HepG2 (cell line): ENCODE measurements around the gene TMEM129. TPM values are rescaled to one million over a fixed set of nuclear protein-coding genes. Genes with fewer than 3 reads are reported as not detected.

ENCODE experiments used
- ATAC-seq: fragments of 200-7000 bp; cut with Tn5 transposase; 3 replicates; pipeline ENCODE4 v1.9.1; 2020; ENCODE audit warnings: mild to moderate bottlenecking, moderate library complexity
- BruUV-seq: library from RNA; stranded (reverse); fragments of 400-500 nt; replicated peaks from 2 replicates; lab custom pipeline; 2021; lab: Mats Ljungman, UMichigan
- CTCF ChIA-PET: fragments of 300-600 bp; formaldehyde crosslinking; extraction: SDS; loops from one replicate; lab custom pipeline; 2021; ENCODE audit warnings: low total read pairs, inconsistent platforms, low intra/inter-chr PET ratio; lab: Yijun Ruan, JAX
- POLR2A ChIA-PET: fragments of 350-600 bp; sonication (Branson Sonifier 250); formaldehyde crosslinking; loops from one replicate; lab custom pipeline; 2020; ENCODE audit warnings: antibody characterized with exemption, inconsistent platforms; lab: Yijun Ruan, JAX
- DNase-seq: peaks from one replicate; pipeline ENCODE4 v3.0.0-alpha.2; 2015; ENCODE audit warnings: low spot score
- FAIRE-seq: peaks from 3 replicates; lab custom pipeline; 2011; peaks lifted over from hg19 to GRCh38; lab: Jason Lieb, UNC
- H2AFZ ChIP-seq: one replicate; pipeline ENCODE4 v1.6.1; 2011; ENCODE audit warnings: low read length, inconsistent platforms
- H3K27ac ChIP-seq: fragments of 300-600 bp; 3 replicates; pipeline ENCODE4 v1.8.0; 2011; ENCODE audit warnings: mixed run types, mild to moderate bottlenecking, mixed read lengths, low read length, inconsistent platforms; ENCODE audit not compliant: insufficient read depth; ENCODE audit errors: extremely low read length
- H3K27me3 ChIP-seq, 2 experiments: fragments of 200-600 bp in 1 of 2; 2 replicates in 1 of 2; 3 replicates in 1 of 2; pipeline versions ENCODE4 v1.6.0 to v1.8.0; 2011; ENCODE audit warnings: low read length in 2 of 2, mild to moderate bottlenecking in 2 of 2, moderate library complexity in 2 of 2, inconsistent platforms in 1 of 2; ENCODE audit not compliant: insufficient read depth in 2 of 2, control insufficient read depth in 1 of 2
- H3K36me3 ChIP-seq, 2 experiments: fragments of 200-600 bp in 1 of 2; replicated peaks in 1 of 2; 2 replicates in 1 of 2; 3 replicates in 1 of 2; pipeline versions ENCODE4 v1.5.1 to v1.8.0; 2011; ENCODE audit warnings: low read length in 2 of 2, inconsistent platforms in 1 of 2; ENCODE audit not compliant: insufficient read depth in 2 of 2, control insufficient read depth in 1 of 2
- H3K4me1 ChIP-seq: 2 replicates; pipeline ENCODE4 v1.5.1; 2012; ENCODE audit warnings: low read length, inconsistent platforms; ENCODE audit not compliant: insufficient read depth
- H3K4me2 ChIP-seq: 2 replicates; pipeline ENCODE4 v1.6.0; 2011; ENCODE audit warnings: low read depth, low read length, inconsistent platforms
- H3K4me3 ChIP-seq, 3 experiments: fragments of 200-600 bp in 1 of 3; sonication (generic), shearing (Covaris generic) in 1 of 3; replicated peaks in 1 of 3; 2 replicates each; pipeline ENCODE4 v1.5.1; 2011 to 2016; ENCODE audit warnings: low read length in 3 of 3, inconsistent platforms in 2 of 3, low read depth in 2 of 3, mild to moderate bottlenecking in 2 of 3, control low read depth in 1 of 3, mixed read lengths in 1 of 3; ENCODE audit not compliant: insufficient read depth in 1 of 3
- H3K79me2 ChIP-seq: one replicate; pipeline ENCODE4 v1.6.1; 2011; ENCODE audit warnings: low read length, inconsistent platforms; ENCODE audit not compliant: insufficient read depth
- H3K9ac ChIP-seq: 2 replicates; pipeline ENCODE4 v1.6.0; 2011; ENCODE audit warnings: mild to moderate bottlenecking, low read depth, low read length, inconsistent platforms; ENCODE audit not compliant: insufficient read depth
- H3K9me3 ChIP-seq: 2 replicates; pipeline ENCODE4 v1.5.1; 2012; ENCODE audit warnings: mild to moderate bottlenecking, low read length
- H4K20me1 ChIP-seq: 2 replicates; pipeline ENCODE4 v1.6.0; 2011; ENCODE audit warnings: inconsistent platforms, mild to moderate bottlenecking, low read length, moderate library complexity; ENCODE audit not compliant: insufficient read depth
- ATF1 ChIP-seq: IDR thresholded peaks from 2 replicates; pipeline ENCODE4 v1.6.1; 2016; ENCODE audit warnings: mild to moderate bottlenecking, control low read depth
- CHCHD3 ChIP-seq: sonication (generic); formaldehyde crosslinking; IDR thresholded peaks from 2 replicates; pipeline ENCODE4 v1.8.0; 2022; ENCODE audit warnings: mild to moderate bottlenecking, missing genetic modification reagents, moderate library complexity
- NCOR1 ChIP-seq: fragments of 200-600 bp; sonication (generic); IDR thresholded peaks from 2 replicates; pipeline ENCODE4 v1.7.0; 2017; ENCODE audit warnings: antibody characterized with exemption, low read length, borderline replicate concordance
- NR2C2 ChIP-seq: sonication (generic); formaldehyde crosslinking; IDR thresholded peaks from 2 replicates; pipeline ENCODE4 v1.4.0; 2020; ENCODE audit warnings: missing genetic modification reagents, mild to moderate bottlenecking, moderate library complexity, borderline replicate concordance
- TAF15 ChIP-seq: fragments of 200-400 bp; formaldehyde crosslinking; IDR thresholded peaks from one replicate; pipeline ENCODE4 v1.6.1; 2018; ENCODE audit warnings: mild to moderate bottlenecking, low read depth, low read length; ENCODE audit not compliant: poor library complexity, severe bottlenecking
- TRIM24 ChIP-seq: sonication (generic); formaldehyde crosslinking; IDR thresholded peaks from 2 replicates; pipeline ENCODE4 v1.8.0; 2022; ENCODE audit warnings: mild to moderate bottlenecking, missing genetic modification reagents
- ZFP91 ChIP-seq: sonication (generic); formaldehyde crosslinking; IDR thresholded peaks from 2 replicates; pipeline ENCODE4 v1.9.0; 2022; ENCODE audit warnings: missing genetic modification reagents, mild to moderate bottlenecking, borderline replicate concordance
- ZNF224 ChIP-seq: sonication (generic); formaldehyde crosslinking; IDR thresholded peaks from 2 replicates; pipeline ENCODE4 v1.5.0; 2020; ENCODE audit warnings: mild to moderate bottlenecking, missing genetic modification reagents
- ZNF556 ChIP-seq: sonication (generic); formaldehyde crosslinking; IDR thresholded peaks from 2 replicates; pipeline ENCODE4 v1.4.0; 2020; ENCODE audit warnings: mild to moderate bottlenecking, missing genetic modification reagents, borderline replicate concordance
- ZNF776 ChIP-seq: sonication (generic); formaldehyde crosslinking; IDR thresholded peaks from 2 replicates; pipeline ENCODE4 v1.4.0; 2020; ENCODE audit warnings: mild to moderate bottlenecking, missing genetic modification reagents
- WGBS: methylation state at CpG from one replicate; pipeline ENCODE4 v1.1.6; 2017; ENCODE audit warnings: low lambda C conversion rate; 5-methylcytosine and 5-hydroxymethylcytosine counted together
- in situ Hi-C: cut with HindIII; loops from 2 replicates; pipeline ENCODE4 v1.10.0; 2017; ENCODE audit warnings: low pct_unique_long_range_greater_than_20kb; ENCODE audit not compliant: extremely low pct_ligation_motif_present
- intact Hi-C: fragments of 100-400 bp; cut with micrococcal nuclease; formaldehyde crosslinking; loops from one replicate; pipeline ENCODE4 v1.10.0; 2022; ENCODE audit not compliant: unreplicated experiment
- polyA plus RNA-seq, 8 experiments: library from polyadenylated mRNA; depleted of rRNA in 3 of 8; stranded (reverse) in 7 of 8; unstranded in 1 of 8; fragments of >200 nt; fragmentation: Illumina TruSeq in 4 of 8; extraction: Trizol in 4 of 8; gene quantifications; 2 replicates each; pipeline versions ENCODE4 v1.2.1 to v1.2.3, GENCODE V29; 2011 to 2016; ENCODE audit warnings: low read depth in 4 of 8, missing spikeins in 1 of 8, mixed read lengths in 1 of 8; ENCODE audit not compliant: insufficient read depth in 1 of 8
- total RNA-seq, 5 experiments: library from RNA; depleted of rRNA; stranded (reverse); fragments of >200 nt; fragmentation: Illumina TruSeq; extraction: Trizol; gene quantifications; 2 replicates each; pipeline ENCODE4 v1.2.3, GENCODE V29; 2016; ENCODE audit warnings: low read depth in 1 of 5
- TF ChIP-seq, protein P1 (sequence below): sonication (generic); formaldehyde crosslinking; IDR thresholded peaks from 2 replicates; pipeline ENCODE4 v1.5.0; 2020; ENCODE audit warnings: mild to moderate bottlenecking, low read depth, missing genetic modification reagents, borderline replicate concordance
- TF ChIP-seq, protein P2 (sequence below): fragments of 450-650 bp; IDR thresholded peaks from 2 replicates; pipeline ENCODE4 v1.6.1; 2017; ENCODE audit warnings: mild to moderate bottlenecking

The TMEM129 gene
- total and polyA plus RNA-seq, 2 of the 13 experiments (the other 11 are each of a cell fraction or from before 2014, with no cell fraction given) = 19.0 to 25.8 TPM

DNA sequence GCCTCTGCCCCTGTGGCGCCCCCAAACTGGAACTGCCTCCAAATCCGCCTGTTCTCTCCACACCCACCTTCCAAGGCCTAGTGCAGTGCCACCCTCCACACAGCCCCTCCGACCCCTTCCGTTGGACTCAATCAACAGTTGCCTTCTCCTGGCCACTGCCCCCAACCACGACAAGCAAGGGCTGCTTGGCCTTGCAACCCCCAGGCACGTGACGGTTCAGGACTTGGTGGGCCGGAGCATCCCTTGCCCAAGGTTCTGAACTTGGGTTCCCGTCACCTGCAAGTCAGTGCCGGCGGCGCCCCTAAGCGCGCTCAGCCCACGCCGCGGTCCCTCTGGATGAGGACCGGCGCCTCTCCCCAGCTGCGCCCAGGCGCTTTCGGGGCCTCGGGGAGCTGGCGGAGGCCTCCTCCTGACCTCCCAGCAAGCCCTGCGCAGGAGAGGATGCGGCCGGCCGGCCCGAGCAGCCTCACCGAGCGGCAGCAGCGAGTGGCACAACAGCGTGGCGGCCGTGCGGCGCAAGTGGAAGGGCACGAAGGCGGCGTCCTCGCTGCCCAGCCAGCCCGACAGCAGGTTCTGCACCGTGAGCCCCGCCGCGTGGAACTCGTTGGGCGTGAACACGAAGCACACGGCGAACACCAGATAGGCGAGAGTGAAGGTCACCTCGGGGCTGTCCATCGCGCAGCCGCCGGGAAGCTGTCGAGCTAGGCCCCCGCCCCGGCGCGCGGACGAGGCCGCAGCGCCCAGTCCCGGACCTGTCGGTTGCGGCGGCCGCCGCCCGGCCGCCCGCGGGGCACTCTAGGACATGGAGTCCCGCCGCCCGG lies 750 bp downstream of the TMEM129 start (continued):
- TF ChIP-seq CHCHD3 (CRISPR knock-in tag) = peak; percentile 92

GRCh38 chr4:1718095-1718850 lies 2.9 kb downstream of the TMEM129 start:
- H3K4me3 ChIP-seq = no peak overlapping the region
- 94% methylated on average over 22 of the region's 31 CpGs for WGBS
- BruUV-seq = TSS peak; percentile 42
- ChIA-PET CTCF (no interaction called here), POLR2A (no interaction called here)
- no peak for ATAC-seq
- intact Hi-C loops = no loop called here
- H3K36me3 ChIP-seq = peaks cover 0 to 2% of the 10 kb centered on the region in 2 experiments; a peak in 3 of 5 replicates
- H3K27me3 ChIP-seq = no peaks in the 10 kb centered on the region
- peaks cover 38% of the 10 kb centered on the region for H3K79me2 ChIP-seq
- H3K4me1 ChIP-seq = peaks cover 45% of the 10 kb centered on the region
- no peak for DNase-seq
- no peak overlapping the region for H2AFZ ChIP-seq
- no peaks in the 10 kb centered on the region for H4K20me1 ChIP-seq
- no peaks in the 10 kb centered on the region for H3K9me3 ChIP-seq
- in situ Hi-C loops = no loop called here
- H3K27ac ChIP-seq = no peak overlapping the region
- H3K4me2 ChIP-seq = no peak overlapping the region
- no peak overlapping the region for H3K9ac ChIP-seq
- FAIRE-seq = no peak
- TF ChIP-seq NR2C2 (CRISPR knock-in tag) (no peak), ZFP91 (peak; percentile 2; the same call in 1 of the 2 replicates), ZNF556 (CRISPR knock-in tag) (no peak), TRIM24 (CRISPR knock-in tag) (no peak), TAF15 (no peak), ATF1 (CRISPR knock-in tag) (no peak), ZNF776 (no peak), NCOR1 (no peak), ZNF224 (CRISPR knock-in tag) (no peak)
- TF ChIP-seq, protein P1, sequence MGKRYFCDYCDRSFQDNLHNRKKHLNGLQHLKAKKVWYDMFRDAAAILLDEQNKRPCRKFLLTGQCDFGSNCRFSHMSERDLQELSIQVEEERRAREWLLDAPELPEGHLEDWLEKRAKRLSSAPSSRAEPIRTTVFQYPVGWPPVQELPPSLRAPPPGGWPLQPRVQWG (CRISPR knock-in tag) = no peak
- TF ChIP-seq, protein P2, sequence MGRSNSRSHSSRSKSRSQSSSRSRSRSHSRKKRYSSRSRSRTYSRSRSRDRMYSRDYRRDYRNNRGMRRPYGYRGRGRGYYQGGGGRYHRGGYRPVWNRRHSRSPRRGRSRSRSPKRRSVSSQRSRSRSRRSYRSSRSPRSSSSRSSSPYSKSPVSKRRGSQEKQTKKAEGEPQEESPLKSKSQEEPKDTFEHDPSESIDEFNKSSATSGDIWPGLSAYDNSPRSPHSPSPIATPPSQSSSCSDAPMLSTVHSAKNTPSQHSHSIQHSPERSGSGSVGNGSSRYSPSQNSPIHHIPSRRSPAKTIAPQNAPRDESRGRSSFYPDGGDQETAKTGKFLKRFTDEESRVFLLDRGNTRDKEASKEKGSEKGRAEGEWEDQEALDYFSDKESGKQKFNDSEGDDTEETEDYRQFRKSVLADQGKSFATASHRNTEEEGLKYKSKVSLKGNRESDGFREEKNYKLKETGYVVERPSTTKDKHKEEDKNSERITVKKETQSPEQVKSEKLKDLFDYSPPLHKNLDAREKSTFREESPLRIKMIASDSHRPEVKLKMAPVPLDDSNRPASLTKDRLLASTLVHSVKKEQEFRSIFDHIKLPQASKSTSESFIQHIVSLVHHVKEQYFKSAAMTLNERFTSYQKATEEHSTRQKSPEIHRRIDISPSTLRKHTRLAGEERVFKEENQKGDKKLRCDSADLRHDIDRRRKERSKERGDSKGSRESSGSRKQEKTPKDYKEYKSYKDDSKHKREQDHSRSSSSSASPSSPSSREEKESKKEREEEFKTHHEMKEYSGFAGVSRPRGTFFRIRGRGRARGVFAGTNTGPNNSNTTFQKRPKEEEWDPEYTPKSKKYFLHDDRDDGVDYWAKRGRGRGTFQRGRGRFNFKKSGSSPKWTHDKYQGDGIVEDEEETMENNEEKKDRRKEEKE = no peak
